GM23338 (cell line): ENCODE measurements around the gene NLGN1. TPM values are rescaled to one million over a fixed set of nuclear protein-coding genes. Genes with fewer than 3 reads are reported as not detected.

Experiments
- ATAC-seq: fragments of 200-7000 bp; cut with Tn5 transposase; 3 replicates; pipeline ENCODE4 v1.9.1; 2020
- DNase-seq: peaks from one replicate; pipeline ENCODE4 v3.0.0-alpha.2; 2015; ENCODE audit warnings: low spot score
- H2AFZ ChIP-seq: fragments of 200-600 bp; sonication (generic); 2 replicates; pipeline ENCODE4 v1.8.0; 2016; ENCODE audit warnings: antibody characterized with exemption, mild to moderate bottlenecking, moderate library complexity
- H3F3A ChIP-seq: fragments of 200-600 bp; sonication (generic); replicated peaks from 2 replicates; pipeline ENCODE4 v1.8.0; 2017; ENCODE audit warnings: antibody characterized with exemption, mixed run types, low read depth
- H3K27ac ChIP-seq: fragments of 200-600 bp; sonication (generic); 2 replicates; pipeline ENCODE4 v1.6.1; 2016; ENCODE audit warnings: low read depth
- H3K27me3 ChIP-seq: fragments of 200-600 bp; sonication (generic); 2 replicates; pipeline ENCODE4 v1.8.0; 2016; ENCODE audit warnings: mild to moderate bottlenecking, mixed run types, moderate library complexity; ENCODE audit not compliant: insufficient read depth
- H3K36me3 ChIP-seq: fragments of 200-600 bp; sonication (generic); 2 replicates; pipeline ENCODE4 v1.8.0; 2016; ENCODE audit warnings: mild to moderate bottlenecking; ENCODE audit not compliant: insufficient read depth
- H3K4me1 ChIP-seq: fragments of 200-600 bp; sonication (generic); 2 replicates; pipeline ENCODE4 v1.8.0; 2016; ENCODE audit warnings: mild to moderate bottlenecking, moderate library complexity; ENCODE audit not compliant: insufficient read depth
- H3K4me2 ChIP-seq: fragments of 200-600 bp; sonication (generic); 2 replicates; pipeline ENCODE4 v1.7.1; 2017; ENCODE audit warnings: mixed run types
- H3K4me3 ChIP-seq: fragments of 200-600 bp; sonication (generic); 2 replicates; pipeline ENCODE4 v1.6.1; 2016; ENCODE audit warnings: mixed run types
- H3K79me2 ChIP-seq: fragments of 200-600 bp; sonication (generic); replicated peaks from 2 replicates; pipeline ENCODE4 v1.8.0; 2017; ENCODE audit warnings: mild to moderate bottlenecking; ENCODE audit not compliant: insufficient read depth
- H3K9me2 ChIP-seq: fragments of 200-600 bp; sonication (generic); 2 replicates; pipeline ENCODE4 v1.8.0; 2017; ENCODE audit not compliant: insufficient read depth
- H4K20me1 ChIP-seq: fragments of 200-600 bp; sonication (generic); replicated peaks from 2 replicates; pipeline ENCODE4 v1.8.0; 2017; ENCODE audit warnings: mild to moderate bottlenecking; ENCODE audit not compliant: insufficient read depth
- H3K27ac Mint-ChIP-seq: 2 replicates; pipeline ENCODE4 v1.8.0; 2020; ENCODE audit warnings: inconsistent platforms, mild to moderate bottlenecking, moderate library complexity, mixed read lengths
- H3K27me3 Mint-ChIP-seq: 3 replicates; pipeline ENCODE4 v1.8.0; 2022; ENCODE audit warnings: low read depth, mild to moderate bottlenecking, moderate library complexity, mixed read lengths, inconsistent platforms; ENCODE audit not compliant: insufficient read depth, poor library complexity
- H3K36me3 Mint-ChIP-seq: 3 replicates; pipeline ENCODE4 v1.8.0; 2021; ENCODE audit warnings: low read depth, mild to moderate bottlenecking, inconsistent platforms, moderate library complexity, mixed read lengths
- H3K4me1 Mint-ChIP-seq: 3 replicates; pipeline ENCODE4 v1.8.0; 2020; ENCODE audit warnings: mild to moderate bottlenecking, inconsistent platforms, mixed read lengths
- H3K4me3 Mint-ChIP-seq: 3 replicates; pipeline ENCODE4 v1.8.0; 2021; ENCODE audit warnings: moderate library complexity, mild to moderate bottlenecking, inconsistent platforms, mixed read lengths
- H3K9me3 Mint-ChIP-seq: 3 replicates; pipeline ENCODE4 v1.8.0; 2020; ENCODE audit warnings: moderate library complexity, mild to moderate bottlenecking, inconsistent platforms, mixed read lengths
- CREB1 ChIP-seq: fragments of 250-450 bp; sonication (Bioruptor Pico); IDR thresholded peaks from 2 replicates; pipeline ENCODE4 v1.5.0; 2020; ENCODE audit warnings: low read depth, mild to moderate bottlenecking, moderate library complexity
- EZH2 ChIP-seq: fragments of 200-600 bp; sonication (generic); IDR thresholded peaks from one replicate; pipeline ENCODE4 v1.8.0; 2017; ENCODE audit warnings: antibody characterized with exemption, mild to moderate bottlenecking, low read depth; ENCODE audit not compliant: unreplicated experiment
- EZH2phosphoT487 ChIP-seq: fragments of 200-600 bp; sonication (generic); IDR thresholded peaks from one replicate; pipeline ENCODE4 v1.8.1; 2018; ENCODE audit warnings: antibody characterized with exemption; ENCODE audit not compliant: unreplicated experiment
- NANOG ChIP-seq: IDR thresholded peaks from 2 replicates; pipeline ENCODE4 v1.6.1; 2016; ENCODE audit warnings: antibody characterized with exemption, borderline replicate concordance
- ZNF114 ChIP-seq: fragments of 250-450 bp; sonication (Bioruptor Pico); IDR thresholded peaks from 2 replicates; pipeline ENCODE4 v1.5.0; 2020; ENCODE audit warnings: mild to moderate bottlenecking, moderate library complexity
- ZNF331 ChIP-seq: fragments of 250-450 bp; sonication (Bioruptor Pico); IDR thresholded peaks from 2 replicates; pipeline ENCODE4 v1.5.0; 2020; ENCODE audit warnings: low read depth, mild to moderate bottlenecking, moderate library complexity
- polyA plus RNA-seq: library from polyadenylated mRNA; unstranded; fragments of >200 nt; fragmentation: Nextera tagmentation; extraction: Ambion mirVana; gene quantifications from 2 replicates; pipeline ENCODE4 v1.2.1, GENCODE V29; 2016
- total RNA-seq: library from RNA; depleted of rRNA; stranded (reverse); fragments of >200 nt; shearing (Covaris generic); gene quantifications from 2 replicates; pipeline ENCODE4 v1.2.3, GENCODE V29; 2014
- TF ChIP-seq, protein P1 (sequence below), 2 experiments: fragments of 200-600 bp in 1 of 2; sonication (generic) in 1 of 2; conservative IDR thresholded peaks; 2 replicates each; pipeline versions ENCODE4 v1.5.1 to v1.6.1; 2016 to 2017; ENCODE audit warnings: antibody characterized with exemption in 2 of 2, low read depth in 2 of 2, mild to moderate bottlenecking in 2 of 2, moderate library complexity in 1 of 2
- TF ChIP-seq, protein P2 (sequence below): IDR thresholded peaks from 2 replicates; pipeline ENCODE4 v1.6.1; 2016; ENCODE audit warnings: antibody characterized with exemption
- TF ChIP-seq, protein P3 (sequence below): fragments of 250-450 bp; sonication (Bioruptor Pico); IDR thresholded peaks from 2 replicates; pipeline ENCODE4 v1.5.0; 2020; ENCODE audit warnings: mild to moderate bottlenecking, moderate library complexity
- TF ChIP-seq, protein P4 (sequence below): IDR thresholded peaks from one replicate; pipeline ENCODE4 v1.6.1; 2018; ENCODE audit warnings: antibody characterized with exemption; ENCODE audit not compliant: unreplicated experiment

The NLGN1 gene
- total and polyA plus RNA-seq, 2 experiments from 2014 or later, result 6.5 to 18.6 TPM

DNA sequence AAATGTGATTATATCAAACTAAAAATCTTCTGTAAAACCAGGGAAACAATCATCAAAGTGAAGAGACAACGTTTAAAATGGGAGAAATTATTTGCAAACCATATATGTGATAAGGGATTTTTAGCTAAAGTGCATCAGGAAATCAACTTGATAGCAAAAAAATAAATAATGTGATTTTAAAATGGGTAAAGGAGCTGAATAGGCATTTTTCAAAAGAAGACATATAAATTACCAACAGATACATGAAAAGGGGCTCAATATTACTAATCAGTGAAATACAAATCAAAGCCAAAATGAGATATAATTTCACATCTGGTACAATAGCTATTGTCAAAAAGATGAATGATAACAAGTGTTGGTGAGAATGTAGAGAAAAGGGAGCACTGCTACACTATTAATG lies 924.0 kb downstream of the NLGN1 start:
- Histone ChIP-seq H3K4me2 (no peak overlapping the region), H3F3A (no peaks in the 10 kb centered on the region), H3K9me2 (no peaks in the 10 kb centered on the region), H3K27ac (no peak overlapping the region), H3K27me3 (no peaks in the 10 kb centered on the region), H2AFZ (no peak overlapping the region), H3K79me2 (no peaks in the 10 kb centered on the region), H3K4me3 (no peak overlapping the region), H3K4me1 (no peaks in the 10 kb centered on the region; the same call in none of the 2 replicates), H4K20me1 (no peaks in the 10 kb centered on the region), H3K36me3 (no peaks in the 10 kb centered on the region)
- H3K36me3 Mint-ChIP-seq, result peaks cover 12% of the 10 kb centered on the region; the same call in 2 of the 3 replicates
- peaks cover 30% of the 10 kb centered on the region for H3K4me1 Mint-ChIP-seq
- DNase-seq, result no peak
- no peak overlapping the region for H3K27ac Mint-ChIP-seq
- peaks cover 14% of the 10 kb centered on the region for H3K9me3 Mint-ChIP-seq
- H3K4me3 Mint-ChIP-seq, result no peak overlapping the region
- H3K27me3 Mint-ChIP-seq, result peaks cover 2% of the 10 kb centered on the region
- no peak for ATAC-seq
- TF ChIP-seq, protein P1, sequence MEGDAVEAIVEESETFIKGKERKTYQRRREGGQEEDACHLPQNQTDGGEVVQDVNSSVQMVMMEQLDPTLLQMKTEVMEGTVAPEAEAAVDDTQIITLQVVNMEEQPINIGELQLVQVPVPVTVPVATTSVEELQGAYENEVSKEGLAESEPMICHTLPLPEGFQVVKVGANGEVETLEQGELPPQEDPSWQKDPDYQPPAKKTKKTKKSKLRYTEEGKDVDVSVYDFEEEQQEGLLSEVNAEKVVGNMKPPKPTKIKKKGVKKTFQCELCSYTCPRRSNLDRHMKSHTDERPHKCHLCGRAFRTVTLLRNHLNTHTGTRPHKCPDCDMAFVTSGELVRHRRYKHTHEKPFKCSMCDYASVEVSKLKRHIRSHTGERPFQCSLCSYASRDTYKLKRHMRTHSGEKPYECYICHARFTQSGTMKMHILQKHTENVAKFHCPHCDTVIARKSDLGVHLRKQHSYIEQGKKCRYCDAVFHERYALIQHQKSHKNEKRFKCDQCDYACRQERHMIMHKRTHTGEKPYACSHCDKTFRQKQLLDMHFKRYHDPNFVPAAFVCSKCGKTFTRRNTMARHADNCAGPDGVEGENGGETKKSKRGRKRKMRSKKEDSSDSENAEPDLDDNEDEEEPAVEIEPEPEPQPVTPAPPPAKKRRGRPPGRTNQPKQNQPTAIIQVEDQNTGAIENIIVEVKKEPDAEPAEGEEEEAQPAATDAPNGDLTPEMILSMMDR (conservative IDR thresholded peaks at IDR 0.05; ENCODE audit: low read depth in 2 of 2), result no peak
- TF ChIP-seq CREB1 (CRISPR knock-in tag) (no peak), EZH2 (no peak), ZNF114 (CRISPR knock-in tag) (no peak), EZH2phosphoT487 (no peak), NANOG (no peak), ZNF331 (CRISPR knock-in tag) (no peak)
- TF ChIP-seq, protein P2, sequence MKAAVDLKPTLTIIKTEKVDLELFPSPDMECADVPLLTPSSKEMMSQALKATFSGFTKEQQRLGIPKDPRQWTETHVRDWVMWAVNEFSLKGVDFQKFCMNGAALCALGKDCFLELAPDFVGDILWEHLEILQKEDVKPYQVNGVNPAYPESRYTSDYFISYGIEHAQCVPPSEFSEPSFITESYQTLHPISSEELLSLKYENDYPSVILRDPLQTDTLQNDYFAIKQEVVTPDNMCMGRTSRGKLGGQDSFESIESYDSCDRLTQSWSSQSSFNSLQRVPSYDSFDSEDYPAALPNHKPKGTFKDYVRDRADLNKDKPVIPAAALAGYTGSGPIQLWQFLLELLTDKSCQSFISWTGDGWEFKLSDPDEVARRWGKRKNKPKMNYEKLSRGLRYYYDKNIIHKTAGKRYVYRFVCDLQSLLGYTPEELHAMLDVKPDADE, result no peak
- TF ChIP-seq, protein P3, sequence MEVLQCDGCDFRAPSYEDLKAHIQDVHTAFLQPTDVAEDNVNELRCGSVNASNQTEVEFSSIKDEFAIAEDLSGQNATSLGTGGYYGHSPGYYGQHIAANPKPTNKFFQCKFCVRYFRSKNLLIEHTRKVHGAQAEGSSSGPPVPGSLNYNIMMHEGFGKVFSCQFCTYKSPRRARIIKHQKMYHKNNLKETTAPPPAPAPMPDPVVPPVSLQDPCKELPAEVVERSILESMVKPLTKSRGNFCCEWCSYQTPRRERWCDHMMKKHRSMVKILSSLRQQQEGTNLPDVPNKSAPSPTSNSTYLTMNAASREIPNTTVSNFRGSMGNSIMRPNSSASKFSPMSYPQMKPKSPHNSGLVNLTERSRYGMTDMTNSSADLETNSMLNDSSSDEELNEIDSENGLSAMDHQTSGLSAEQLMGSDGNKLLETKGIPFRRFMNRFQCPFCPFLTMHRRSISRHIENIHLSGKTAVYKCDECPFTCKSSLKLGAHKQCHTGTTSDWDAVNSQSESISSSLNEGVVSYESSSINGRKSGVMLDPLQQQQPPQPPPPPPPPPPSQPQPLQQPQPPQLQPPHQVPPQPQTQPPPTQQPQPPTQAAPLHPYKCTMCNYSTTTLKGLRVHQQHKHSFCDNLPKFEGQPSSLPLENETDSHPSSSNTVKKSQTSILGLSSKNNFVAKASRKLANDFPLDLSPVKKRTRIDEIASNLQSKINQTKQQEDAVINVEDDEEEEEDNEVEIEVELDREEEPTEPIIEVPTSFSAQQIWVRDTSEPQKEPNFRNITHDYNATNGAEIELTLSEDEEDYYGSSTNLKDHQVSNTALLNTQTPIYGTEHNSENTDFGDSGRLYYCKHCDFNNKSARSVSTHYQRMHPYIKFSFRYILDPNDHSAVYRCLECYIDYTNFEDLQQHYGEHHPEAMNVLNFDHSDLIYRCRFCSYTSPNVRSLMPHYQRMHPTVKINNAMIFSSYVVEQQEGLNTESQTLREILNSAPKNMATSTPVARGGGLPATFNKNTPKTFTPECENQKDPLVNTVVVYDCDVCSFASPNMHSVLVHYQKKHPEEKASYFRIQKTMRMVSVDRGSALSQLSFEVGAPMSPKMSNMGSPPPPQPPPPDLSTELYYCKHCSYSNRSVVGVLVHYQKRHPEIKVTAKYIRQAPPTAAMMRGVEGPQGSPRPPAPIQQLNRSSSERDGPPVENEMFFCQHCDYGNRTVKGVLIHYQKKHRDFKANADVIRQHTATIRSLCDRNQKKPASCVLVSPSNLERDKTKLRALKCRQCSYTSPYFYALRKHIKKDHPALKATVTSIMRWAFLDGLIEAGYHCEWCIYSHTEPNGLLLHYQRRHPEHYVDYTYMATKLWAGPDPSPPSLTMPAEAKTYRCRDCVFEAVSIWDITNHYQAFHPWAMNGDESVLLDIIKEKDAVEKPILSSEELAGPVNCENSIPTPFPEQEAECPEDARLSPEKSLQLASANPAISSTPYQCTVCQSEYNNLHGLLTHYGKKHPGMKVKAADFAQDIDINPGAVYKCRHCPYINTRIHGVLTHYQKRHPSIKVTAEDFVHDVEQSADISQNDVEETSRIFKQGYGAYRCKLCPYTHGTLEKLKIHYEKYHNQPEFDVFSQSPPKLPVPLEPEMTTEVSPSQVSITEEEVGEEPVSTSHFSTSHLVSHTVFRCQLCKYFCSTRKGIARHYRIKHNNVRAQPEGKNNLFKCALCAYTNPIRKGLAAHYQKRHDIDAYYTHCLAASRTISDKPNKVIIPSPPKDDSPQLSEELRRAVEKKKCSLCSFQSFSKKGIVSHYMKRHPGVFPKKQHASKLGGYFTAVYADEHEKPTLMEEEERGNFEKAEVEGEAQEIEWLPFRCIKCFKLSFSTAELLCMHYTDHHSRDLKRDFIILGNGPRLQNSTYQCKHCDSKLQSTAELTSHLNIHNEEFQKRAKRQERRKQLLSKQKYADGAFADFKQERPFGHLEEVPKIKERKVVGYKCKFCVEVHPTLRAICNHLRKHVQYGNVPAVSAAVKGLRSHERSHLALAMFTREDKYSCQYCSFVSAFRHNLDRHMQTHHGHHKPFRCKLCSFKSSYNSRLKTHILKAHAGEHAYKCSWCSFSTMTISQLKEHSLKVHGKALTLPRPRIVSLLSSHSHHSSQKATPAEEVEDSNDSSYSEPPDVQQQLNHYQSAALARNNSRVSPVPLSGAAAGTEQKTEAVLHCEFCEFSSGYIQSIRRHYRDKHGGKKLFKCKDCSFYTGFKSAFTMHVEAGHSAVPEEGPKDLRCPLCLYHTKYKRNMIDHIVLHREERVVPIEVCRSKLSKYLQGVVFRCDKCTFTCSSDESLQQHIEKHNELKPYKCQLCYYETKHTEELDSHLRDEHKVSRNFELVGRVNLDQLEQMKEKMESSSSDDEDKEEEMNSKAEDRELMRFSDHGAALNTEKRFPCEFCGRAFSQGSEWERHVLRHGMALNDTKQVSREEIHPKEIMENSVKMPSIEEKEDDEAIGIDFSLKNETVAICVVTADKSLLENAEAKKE (CRISPR knock-in tag), result no peak
- TF ChIP-seq, protein P4, sequence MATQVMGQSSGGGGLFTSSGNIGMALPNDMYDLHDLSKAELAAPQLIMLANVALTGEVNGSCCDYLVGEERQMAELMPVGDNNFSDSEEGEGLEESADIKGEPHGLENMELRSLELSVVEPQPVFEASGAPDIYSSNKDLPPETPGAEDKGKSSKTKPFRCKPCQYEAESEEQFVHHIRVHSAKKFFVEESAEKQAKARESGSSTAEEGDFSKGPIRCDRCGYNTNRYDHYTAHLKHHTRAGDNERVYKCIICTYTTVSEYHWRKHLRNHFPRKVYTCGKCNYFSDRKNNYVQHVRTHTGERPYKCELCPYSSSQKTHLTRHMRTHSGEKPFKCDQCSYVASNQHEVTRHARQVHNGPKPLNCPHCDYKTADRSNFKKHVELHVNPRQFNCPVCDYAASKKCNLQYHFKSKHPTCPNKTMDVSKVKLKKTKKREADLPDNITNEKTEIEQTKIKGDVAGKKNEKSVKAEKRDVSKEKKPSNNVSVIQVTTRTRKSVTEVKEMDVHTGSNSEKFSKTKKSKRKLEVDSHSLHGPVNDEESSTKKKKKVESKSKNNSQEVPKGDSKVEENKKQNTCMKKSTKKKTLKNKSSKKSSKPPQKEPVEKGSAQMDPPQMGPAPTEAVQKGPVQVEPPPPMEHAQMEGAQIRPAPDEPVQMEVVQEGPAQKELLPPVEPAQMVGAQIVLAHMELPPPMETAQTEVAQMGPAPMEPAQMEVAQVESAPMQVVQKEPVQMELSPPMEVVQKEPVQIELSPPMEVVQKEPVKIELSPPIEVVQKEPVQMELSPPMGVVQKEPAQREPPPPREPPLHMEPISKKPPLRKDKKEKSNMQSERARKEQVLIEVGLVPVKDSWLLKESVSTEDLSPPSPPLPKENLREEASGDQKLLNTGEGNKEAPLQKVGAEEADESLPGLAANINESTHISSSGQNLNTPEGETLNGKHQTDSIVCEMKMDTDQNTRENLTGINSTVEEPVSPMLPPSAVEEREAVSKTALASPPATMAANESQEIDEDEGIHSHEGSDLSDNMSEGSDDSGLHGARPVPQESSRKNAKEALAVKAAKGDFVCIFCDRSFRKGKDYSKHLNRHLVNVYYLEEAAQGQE, result no peak
